Ammon's horn (tissue), 1 donor: ENCODE data around the gene LRRC28.

ENCODE experiments used
- DNase-seq: peaks from one replicate; pipeline ENCODE4 v3.0.0-alpha.2; 2016; ENCODE audit warnings: low spot score

Gene LRRC28

DNA sequence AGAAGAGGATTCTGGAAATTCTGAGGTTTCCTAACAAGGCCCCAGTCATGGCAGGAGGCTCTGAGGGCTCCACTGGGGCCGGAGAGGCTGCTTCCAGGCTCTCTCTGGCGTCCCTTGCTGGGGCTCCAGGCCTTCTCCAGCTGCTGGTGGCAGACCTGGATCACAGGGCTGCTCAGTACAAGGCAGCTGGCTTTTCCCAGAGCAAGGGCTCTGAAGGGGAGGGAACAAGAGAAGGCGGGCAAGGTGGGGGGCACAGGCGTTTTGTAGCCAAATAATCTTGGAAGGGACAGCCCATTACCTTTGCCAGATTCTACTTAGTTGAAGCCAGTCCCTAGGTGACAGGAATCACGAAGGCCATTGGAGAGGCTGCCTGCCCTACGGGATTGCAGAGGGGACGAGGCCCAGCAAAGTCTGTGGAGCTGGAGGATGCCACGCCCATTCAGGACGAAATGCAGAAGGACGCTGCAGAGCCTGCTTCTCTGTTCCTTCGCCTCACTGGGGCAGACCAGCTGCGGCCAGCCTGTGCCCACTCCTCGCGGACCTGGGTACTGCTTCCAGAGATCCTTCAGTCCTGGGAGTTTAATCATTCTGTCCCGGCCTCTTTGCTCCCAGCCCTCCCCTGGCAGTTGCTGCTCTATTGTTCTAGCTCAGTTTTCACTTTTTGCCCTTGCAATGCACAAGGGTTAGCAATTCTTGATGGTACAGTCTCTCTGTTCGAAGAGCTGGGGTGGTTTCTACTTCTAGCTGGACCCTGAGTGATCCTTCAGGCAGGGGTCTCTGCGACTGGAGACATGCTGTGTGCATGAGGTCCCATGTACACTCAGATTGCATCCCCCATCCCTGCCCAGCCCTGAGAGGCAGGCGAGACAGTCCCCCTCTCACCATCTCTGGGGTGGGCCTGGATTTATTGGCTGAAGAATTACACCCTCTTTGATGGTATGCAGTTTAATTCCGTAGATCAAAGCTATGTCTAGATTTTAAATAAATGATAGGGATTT is 165.2 kb downstream of the LRRC28 start:
- no peak for DNase-seq

DNA sequence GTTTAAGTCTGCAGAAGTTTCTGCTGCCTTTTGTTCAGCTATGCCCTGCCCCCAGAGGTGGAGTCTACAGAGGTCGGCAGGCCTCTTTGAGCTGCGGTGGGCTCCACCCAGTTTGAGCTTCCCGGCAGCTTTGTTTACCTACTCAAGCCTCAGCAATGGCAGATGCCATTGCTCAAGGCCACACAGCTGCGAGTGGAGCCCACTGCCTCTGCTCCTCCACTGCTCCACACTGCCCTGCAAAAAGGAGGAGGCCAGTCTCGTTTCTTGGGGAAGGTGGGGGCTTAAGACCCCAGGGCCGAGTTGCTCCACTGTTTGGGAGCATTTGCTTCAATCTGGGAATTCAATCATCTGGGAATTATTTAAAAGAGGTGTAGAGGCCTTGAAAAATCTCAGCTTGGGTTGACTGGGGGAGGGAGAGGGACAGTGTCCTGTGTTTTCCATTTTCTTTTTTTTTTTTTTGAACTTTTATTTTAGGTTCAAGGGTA is 169.9 kb downstream of the LRRC28 start:
- DNase-seq = no peak

DNA sequence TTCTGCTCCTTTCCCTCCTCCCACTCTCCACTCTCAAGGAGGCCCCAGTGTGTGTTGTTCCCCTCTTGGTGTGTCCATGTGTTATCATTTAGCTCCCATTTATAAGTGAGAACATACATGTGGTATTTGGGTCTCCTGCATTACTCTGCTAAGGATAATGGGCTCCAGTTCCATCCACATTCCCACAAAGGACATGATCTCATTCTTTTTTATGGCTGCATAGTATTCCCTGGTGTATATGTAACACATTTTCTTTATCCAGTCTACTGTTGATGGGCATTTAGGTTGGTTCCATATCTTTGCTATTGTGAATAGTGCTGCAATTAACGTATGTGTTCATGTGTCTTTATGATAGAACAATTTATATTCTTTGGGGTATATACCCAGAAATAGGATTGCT is 170.5 kb downstream of the LRRC28 start:
- DNase-seq = no peak

DNA sequence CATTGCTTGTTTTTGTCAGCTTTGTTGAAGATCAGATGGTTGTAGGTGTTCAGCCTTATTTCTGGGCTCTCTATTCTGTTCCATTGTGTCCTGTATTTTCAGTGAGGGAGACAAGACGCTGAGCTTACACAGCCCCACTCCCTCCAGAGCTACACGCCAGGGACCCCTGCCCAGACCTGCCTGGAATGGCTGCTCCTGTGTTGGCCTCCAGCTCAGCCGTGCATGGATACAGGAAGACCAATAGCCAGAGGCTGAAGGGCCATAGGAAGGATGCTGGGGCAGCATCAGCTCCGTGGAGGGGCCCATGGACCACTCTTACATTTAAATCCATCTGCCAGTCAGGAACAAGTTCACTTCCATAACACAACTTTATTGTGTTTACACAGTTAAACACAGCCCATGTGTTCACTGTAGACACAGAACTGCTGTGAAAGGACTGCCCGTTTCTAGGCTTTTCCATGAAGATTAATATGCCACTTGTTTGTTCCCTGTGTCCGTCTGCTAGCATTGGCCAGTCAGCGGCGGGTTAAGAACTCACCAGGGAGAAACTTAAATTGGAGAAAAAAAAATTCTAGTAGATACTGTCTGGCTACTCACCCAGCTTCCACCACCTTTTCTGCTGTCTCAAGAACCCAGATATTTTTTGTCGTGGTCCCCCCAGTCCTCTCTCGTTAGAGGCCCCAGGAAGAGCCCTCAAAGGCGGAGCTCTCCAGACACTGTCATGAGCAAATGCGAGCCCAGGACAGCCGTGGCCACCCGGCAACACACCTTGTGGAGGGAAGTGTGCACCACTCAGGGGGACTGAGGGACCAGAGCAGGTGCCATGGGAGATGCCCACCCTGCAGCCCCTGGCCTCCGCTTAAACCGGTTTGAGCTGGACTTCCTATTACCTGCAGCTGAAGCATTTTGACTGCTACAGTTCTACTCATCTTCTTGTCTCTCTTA is 172.2 kb downstream of the LRRC28 start:
- DNase-seq = no peak

DNA sequence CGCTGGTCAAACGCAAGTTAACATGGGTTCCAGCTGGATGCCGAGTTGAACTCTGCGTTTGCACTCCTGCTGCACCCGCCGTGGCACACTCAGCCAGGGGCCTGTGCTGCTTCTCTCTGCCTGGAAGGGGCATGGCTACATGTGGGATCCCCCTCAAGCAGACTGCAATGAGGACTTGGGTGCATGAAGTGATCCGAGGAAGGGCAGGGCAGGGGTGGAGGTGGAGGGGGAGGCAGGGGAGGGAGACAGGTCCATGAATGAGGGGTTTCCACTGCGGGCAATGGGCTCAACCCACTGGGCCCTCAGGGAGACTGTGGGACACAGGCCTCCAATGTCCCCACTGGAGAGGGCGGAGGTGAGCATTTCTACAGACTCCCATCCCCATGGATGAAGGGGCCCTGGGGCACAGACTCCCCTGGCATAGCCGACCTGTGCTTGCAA is 172.9 kb downstream of the LRRC28 start:
- DNase-seq = no peak

DNA sequence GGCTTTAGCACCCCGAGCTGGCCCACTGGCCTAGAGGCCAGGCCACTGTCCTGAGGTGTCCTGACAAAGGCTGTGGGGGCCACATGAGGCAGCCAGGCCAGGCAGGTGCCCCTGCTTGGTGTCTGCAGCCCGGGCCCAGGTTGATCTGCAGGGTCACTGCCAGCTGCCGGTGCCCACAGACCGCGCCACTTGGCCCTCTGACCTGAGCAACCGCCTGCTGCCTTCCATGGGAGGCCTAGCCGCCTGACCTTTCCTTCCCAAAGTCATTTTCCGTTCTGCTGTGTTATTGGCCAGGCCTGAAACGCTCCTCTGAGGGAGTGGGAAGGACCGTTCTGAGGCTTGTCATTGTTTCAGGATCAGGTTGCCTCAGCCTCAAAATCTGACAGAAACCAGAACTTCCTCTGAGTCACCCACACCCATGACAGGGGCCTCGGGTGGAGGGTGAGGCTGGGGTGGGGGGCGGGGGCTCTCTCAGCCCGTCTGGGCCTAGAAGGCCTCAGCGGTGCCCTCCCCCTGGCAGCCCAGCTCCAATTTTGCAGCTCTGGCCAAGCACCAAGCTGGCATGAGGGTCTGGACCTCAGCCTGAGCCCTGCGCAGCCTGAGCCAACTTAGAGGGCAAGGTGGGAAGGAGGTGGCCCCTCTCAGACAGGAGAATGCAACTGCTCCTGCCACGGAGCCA is 173.8 kb downstream of the LRRC28 start:
- peak; percentile 29 for DNase-seq

DNA sequence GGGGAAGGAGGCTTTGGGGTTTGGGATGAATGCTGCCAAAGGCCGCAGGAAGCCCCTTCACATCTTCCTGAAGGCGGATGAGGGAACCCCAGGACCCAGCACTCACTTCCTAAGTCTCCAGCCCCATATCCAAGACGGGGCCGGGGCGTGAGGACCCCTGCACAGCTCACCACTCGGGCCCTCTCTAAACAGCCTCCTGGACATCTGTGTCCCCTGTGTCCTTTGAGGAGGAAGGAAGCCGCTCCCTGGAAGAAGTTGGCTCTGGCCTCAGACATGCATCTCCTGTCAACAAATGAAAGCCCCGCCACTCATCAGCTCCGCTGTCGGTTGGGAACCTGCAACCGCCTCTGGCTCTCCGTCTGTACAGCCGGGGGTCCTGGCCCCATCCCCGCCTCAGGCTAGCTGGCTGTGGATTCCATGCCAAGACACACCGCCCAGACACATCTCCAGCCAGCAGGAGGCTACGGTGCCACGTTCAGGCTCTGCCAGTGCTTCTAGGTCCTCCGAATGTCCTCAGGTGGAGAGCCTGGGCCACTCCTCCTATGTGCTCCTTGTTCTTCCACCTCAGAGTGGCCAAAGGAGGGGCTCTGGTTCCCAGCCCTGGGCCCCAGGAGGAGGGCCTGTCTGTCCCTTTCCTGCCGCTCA is 174.5 kb downstream of the LRRC28 start:
- no peak for DNase-seq

DNA sequence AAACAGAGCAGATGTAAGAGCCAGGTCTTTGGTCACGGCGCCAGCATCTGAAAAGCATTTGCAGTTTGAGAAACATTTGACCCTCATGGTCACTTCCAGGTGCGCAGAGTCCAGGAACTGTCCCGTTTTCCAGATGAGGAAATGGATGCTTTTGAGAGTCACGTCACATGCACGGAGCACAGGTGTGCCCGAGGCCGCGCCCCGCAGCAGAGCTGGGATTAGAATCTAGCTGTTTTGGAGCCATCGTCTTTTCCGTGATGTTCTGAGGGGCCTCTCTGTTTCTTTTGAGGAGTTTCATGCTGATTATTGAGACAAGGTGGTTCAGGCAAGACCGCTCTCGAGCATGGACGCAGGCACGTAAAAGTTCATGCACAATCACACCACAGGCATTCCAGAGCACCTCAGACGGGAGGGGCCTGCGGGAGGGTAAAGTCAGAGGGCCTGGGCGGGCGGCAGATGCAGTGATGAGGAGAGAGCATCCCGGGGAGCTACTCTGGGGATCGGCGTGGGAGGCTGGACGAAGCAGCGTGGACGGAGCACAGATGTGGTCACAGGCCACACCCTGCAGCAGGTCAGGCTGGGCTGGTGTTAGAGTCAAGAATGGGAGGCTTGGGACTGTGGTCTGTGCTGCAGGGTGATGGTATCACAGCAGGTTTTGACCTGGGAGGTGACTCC is 175.3 kb downstream of the LRRC28 start:
- no peak for DNase-seq

DNA sequence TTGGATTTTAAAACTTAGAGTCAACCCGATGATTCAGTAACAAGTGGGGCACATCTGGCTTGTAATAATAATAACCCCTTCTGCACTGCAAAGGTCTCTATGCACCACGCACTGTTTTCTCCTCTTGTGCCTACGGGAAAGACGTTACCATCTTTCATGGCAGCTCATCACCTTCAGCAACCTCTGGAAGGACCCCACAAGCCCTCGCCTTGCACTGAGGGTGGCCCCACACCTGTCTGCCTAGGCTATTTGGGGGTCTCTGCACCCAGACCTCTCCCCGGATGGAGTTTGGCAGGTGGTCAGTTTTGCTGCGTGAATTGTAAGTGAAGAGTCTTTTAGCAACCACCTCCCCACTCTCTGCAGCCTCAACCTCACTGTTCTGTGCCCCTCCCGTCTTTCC is 175.9 kb downstream of the LRRC28 start:
- no peak for DNase-seq

DNA sequence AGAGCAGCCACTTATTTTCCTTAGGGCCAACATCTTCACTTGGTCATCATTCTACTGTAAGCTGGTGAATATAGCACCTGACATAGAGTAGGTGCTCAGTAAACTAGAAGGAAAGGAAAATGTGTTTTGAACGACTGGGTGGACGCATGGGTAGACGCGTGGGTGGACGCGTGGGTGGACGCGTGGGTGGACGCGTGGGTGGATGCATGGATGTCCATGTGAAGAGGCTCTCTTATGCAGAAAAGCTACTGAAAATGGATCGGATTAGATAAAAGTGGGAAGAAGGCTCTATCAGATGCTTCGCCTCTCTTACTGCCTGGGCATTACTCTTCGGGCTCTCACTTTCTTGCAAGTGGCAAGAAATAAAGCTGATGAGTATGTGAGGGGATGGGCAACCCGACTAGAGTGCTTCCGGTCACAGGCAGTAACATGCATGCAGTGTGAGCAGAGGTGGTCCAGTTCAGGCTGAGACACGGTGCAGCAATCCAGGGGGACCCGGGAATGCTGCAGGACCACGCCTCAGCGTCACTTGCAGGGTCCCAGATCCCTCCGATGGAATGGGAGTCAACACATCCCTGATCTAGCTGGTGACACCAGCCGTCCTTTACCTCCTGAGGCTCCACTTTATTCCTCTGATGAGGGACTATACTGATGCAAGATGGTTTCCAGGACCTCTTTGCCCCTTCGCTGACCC is 176.5 kb downstream of the LRRC28 start:
- DNase-seq = no peak

DNA sequence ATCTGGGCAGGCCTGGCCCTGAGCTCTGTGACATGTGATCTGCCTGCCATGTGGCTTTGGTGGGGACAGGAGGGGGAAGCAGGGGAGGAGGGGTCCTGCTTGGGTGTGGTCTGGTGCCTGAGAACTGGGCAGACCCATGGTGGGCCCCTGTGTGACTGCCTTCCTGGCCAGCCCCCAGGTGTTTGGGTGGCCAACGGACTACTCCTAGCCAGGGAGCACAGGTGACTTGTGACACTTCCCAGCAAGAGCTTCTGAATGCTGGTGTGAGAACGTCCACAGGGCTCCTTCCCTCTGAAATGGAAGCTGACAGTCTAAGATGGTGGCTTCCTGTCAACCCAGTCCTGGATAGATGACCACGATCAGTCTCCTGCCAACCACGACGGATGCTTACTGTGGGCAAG is 178.4 kb downstream of the LRRC28 start:
- DNase-seq = no peak

DNA sequence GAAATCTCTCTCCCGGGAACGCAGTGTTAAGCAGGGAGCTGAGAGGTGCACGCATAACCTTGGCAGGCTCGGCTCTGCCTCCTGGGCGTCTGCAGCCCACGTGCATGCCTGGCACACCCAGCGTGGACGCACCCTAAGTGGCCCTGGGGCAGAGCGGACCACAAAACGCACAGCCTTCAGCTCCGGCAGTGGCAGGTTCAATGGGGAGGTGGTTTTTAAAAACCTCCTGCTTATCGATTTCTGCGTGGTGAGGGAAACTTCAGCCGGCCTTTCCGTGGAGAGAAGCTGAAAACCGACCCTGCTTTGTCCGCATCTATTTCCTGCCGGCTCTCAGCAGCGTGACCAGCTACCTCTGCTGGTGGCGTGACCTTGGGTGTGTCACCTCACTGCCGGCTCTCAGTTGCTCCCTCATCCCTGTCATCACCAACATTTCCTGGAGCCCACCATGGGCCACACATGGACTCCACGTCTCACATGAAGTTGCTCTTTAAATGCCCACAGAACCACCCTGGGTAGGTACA is 179.7 kb downstream of the LRRC28 start:
- no peak for DNase-seq

DNA sequence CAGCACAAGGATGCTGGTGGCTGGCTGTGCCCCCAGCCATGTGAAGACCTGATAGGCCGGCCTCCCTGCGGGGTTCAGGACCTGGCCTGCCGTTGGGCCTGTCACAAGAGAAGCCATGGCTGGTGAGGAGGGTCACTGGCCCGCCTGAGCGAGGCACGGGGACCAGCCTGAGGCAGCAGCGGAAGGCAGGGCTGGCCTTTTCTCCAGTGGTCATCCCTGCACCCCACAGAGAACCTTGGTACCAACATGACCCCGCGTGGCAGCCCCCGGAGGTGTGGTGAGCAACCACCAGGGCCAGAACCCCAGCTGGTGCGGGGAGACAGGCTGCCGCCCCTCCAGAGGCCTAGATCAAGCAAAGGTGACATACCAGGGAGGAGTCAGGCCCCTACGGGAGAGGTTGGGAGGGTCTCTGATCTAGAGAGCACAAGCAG is 180.4 kb downstream of the LRRC28 start:
- no peak for DNase-seq

DNA sequence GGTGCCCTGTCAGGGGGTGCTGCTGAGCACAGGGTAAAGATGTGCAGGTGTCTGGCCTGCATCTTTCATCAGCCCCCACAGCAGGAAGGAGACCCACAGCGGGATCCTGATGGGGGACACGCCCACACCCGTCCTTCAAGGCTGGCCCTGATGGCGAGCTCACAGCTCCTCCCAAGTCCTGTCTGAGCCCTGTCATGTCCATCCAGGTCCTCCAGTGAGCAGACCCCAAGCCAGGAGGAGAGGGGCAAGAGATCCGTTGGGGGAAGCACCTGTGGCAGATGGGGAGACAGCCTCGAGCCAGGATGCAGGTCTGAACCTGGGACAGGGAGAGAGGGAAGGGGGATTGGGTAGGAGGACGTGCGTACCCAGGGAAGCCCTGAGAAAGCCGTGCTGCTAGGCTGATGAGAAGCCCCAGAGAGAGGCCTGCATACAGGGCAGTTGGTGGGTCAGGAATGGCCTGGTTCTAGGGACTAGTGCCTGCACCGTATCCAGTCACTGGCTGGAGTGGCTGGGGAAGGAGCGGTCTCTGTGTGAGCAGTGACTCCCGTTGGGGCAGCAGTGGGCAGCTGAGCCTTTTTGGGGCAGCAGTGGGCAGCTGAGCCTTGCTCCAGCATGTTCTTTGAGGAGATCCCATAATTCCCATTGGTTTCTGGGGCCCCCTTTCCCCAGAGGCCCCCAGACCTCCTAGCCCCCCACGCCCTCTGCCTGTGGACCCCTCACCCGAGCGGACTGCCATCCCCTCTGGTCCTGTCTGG is 181.2 kb downstream of the LRRC28 start:
- DNase-seq = no peak

DNA sequence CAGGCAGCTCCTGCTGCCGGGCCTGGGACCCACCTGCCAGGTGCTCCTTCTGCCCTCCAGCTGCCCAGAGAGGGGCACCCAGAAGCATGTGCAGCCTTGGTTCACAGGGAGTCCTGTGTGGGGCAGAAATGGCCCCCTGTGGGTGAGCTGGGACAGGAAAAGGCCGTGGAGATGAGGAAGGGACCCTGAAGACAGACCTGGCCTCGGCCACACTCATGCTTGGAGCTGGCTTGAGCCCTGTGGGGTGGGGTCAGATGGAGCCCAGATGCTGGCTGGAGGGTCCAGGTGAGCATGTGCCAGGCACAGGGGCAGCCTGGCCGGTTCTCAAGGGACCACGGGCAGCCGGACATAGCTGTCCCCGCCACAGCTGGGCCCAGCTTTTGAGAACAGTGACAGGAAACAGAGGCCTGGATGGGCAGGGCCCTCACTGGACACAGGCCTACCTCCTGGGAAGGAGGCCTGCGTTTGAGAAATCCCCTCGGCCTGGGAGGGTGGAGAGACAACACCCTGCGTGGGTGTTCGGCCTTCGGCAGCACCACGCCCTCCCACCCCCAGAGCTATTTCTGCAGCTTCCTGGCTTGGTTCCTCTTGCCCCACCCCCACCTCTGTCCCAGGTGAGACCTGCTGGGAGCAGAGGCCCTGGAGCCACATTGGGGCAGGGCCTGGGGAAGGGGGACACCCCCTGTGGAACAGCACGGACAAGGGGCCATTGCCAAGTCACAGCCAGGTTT is 181.9 kb downstream of the LRRC28 start:
- DNase-seq = no peak

DNA sequence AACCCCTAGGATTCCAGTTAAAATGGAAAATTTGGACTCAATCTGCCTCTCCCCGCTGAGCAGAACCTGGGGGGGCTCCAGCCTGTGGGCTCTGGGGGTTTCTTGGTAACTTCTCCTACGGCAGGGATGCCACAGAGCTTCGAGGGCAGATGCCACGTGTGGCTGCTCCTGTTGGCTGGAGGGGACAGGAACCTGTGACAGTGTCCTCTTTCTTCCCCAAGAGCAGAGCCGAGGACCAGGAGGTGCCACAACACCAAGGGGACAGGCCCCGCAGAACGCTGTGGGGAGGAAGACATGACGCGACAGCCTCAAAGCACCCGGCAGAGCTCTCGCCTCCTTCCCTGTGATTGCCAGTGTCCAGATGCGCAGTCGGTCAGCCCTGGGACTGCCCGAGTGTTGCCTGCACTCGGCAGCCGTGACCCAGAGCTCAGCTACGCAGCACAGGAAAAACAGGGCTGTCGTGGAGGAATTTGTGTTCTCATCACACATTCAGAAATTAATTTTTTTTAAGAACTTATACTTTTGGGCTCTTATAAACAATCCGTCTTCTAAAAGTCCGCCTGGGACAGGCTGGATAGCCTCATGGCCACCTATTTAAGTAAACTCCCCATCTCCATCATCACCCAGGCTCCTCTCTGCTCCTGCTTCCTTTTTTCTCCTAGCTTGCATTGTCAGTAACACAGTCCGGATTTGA is 182.6 kb downstream of the LRRC28 start:
- no peak for DNase-seq

DNA sequence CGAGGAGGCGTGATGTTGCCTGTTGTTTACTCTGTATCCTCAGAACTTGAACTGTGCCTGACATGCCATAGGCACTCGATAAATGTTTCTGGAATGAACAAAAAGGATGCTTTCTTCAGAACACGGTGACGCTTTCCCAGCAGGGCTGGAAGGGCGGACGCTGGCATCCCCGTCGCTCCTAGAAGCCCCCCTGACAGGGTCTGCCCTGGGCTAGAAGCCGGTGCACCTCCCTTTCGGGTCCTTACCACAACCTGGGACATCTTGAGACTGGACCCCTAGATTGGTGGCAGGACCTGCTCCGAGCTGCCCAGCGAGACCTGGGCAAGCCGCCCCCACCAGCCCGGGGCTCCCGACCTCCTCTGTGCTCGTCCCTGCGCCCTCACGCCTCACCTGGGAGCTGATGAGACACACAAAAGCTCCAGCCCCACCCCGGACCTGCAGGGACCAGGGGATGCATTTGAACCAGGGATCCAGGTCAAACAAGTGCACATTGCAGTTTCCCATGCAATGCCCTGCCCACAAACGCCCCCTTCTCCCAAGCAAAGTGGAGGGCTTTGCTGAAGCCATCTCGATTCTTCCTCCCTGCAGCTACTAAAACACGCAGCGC is 183.3 kb downstream of the LRRC28 start:
- DNase-seq = no peak
